GM12864 (cell line): ENCODE results near the gene PDCD6IP.

Experiments
- DNase-seq: peaks from one replicate; pipeline ENCODE4 v3.0.0-alpha.2; 2011; ENCODE audit warnings: low read depth
- H3K4me3 ChIP-seq: 2 replicates; pipeline ENCODE4 v1.5.1; 2011; ENCODE audit warnings: mild to moderate bottlenecking, low read depth, low read length, control low read depth
- TF ChIP-seq, protein P1 (sequence below): IDR thresholded peaks from 2 replicates; pipeline ENCODE4 v1.5.1; 2011; ENCODE audit warnings: low read depth, mild to moderate bottlenecking, moderate library complexity, low read length, control low read depth, inconsistent platforms; ENCODE audit errors: missing control alignments

PDCD6IP gene

DNA sequence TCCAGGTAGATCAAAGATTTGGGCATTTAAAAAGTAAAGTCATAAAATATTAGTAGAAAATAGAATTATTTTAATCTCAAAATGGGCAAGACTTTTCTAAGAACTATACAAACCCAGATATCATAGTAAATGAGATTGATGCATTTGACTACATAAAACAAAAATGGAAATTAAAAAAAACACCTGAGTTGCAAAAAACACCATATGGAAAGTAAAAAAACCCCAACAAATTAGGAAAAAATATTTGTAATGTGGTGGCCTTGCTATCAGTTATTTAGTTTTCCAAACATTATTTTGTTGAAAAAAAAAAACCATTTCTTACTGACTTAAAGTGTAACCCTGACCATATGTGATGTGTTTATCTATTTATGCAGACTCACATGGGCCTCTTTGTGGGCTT lies 97.2 kb downstream of the PDCD6IP start:
- no peak overlapping the region for H3K4me3 ChIP-seq
- no peak for DNase-seq
- TF ChIP-seq, protein P1, sequence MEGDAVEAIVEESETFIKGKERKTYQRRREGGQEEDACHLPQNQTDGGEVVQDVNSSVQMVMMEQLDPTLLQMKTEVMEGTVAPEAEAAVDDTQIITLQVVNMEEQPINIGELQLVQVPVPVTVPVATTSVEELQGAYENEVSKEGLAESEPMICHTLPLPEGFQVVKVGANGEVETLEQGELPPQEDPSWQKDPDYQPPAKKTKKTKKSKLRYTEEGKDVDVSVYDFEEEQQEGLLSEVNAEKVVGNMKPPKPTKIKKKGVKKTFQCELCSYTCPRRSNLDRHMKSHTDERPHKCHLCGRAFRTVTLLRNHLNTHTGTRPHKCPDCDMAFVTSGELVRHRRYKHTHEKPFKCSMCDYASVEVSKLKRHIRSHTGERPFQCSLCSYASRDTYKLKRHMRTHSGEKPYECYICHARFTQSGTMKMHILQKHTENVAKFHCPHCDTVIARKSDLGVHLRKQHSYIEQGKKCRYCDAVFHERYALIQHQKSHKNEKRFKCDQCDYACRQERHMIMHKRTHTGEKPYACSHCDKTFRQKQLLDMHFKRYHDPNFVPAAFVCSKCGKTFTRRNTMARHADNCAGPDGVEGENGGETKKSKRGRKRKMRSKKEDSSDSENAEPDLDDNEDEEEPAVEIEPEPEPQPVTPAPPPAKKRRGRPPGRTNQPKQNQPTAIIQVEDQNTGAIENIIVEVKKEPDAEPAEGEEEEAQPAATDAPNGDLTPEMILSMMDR, result no peak

DNA sequence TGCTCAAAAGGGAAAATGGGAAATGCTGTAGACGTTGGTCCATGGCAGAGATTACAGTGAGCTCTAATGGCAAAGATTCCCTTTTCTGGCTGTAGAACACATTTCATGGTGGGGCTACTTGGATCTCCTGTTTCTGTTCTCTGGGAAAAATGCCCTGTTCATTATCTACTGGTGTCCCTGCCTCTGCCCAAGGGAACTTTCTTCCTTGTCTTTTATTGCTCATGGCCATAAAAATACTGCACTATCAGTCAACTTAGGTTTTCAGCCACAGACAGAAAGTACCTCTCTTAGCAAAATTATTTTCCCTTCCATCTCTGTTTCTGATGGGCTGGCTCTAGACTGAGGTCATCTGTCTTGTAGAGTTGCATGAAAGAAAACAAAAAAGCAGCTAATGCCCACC lies 98.9 kb downstream of the PDCD6IP start:
- TF ChIP-seq, protein P1, result no peak
- H3K4me3 ChIP-seq, result no peak overlapping the region
- DNase-seq, result no peak

DNA sequence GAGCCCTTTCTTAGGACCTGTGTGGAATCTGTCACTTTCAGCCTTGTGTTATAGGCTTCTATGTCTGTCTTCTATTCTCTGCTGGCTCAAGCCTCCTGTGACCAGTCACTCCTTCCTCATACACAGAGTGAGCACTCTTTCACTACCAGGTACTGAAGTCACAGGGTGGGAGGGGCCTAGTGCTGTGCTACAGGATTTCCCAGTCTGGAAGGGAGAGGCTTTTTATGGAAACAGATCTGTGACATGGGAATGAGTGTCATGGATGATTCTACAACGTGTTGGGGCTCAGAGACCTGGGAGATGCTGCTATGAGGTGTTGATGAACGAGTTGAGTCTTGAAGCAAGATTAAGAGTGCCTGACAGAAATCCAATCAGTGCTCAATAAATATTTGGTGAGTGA lies 100.5 kb downstream of the PDCD6IP start:
- TF ChIP-seq, protein P1, result no peak

DNA sequence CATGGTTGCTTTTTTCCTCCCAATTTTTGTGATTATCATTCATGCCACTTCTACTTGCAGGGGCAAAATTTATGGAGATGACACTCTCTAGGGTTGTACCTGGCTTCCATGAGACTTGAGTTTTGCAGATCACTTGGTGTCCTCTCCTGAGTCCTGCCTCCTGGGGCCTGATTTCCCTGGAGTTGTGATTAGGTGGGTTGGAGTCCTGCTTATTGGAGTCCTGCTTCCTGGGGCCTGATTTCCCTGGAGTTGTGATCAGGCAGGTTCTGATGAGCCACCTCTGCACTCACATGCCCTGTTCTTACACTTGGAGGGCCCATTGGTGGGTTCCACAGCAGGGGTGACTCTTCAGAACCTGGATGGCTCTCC lies 102.0 kb downstream of the PDCD6IP start:
- no peak for DNase-seq
- no peak overlapping the region for H3K4me3 ChIP-seq
- TF ChIP-seq, protein P1, result no peak

More for the DNA sequence above, 100.5 kb downstream of the PDCD6IP start:
- no peak for DNase-seq
- H3K4me3 ChIP-seq, result no peak overlapping the region

DNA sequence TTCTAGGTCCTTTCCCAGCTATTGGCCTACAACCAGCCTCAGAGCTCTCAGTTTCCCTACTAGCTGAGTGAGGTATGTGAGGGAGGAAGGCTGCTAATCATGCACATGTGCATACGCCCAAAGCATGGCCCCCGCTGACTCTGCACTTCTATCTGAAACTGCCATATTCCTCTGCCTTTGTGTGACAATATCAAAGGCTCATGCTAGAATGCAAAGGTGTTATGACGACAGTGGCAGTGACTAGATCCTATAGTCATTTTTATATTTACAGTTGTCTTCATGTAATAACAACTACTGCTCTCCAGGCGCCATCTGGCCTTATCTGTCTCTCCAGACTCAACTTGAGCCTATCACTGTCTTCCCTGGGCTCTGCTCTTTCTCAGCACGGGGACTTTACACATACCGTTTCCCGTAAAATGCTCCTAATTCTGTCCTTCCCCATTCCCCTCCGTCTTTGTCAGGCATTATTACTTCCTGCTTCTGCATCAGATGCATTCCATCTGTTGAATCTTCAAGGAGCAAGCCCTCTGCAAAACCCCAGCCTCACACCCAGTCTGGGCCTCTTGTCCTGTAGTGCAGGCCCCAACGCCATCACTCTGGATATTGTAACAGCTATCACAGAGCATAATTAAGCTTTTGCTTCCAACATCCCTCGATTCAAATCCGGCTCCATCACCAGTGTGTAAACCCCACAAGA lies 102.5 kb downstream of the PDCD6IP start:
- DNase-seq, result no peak
- H3K4me3 ChIP-seq, result no peak overlapping the region
- TF ChIP-seq, protein P1, result no peak

DNA sequence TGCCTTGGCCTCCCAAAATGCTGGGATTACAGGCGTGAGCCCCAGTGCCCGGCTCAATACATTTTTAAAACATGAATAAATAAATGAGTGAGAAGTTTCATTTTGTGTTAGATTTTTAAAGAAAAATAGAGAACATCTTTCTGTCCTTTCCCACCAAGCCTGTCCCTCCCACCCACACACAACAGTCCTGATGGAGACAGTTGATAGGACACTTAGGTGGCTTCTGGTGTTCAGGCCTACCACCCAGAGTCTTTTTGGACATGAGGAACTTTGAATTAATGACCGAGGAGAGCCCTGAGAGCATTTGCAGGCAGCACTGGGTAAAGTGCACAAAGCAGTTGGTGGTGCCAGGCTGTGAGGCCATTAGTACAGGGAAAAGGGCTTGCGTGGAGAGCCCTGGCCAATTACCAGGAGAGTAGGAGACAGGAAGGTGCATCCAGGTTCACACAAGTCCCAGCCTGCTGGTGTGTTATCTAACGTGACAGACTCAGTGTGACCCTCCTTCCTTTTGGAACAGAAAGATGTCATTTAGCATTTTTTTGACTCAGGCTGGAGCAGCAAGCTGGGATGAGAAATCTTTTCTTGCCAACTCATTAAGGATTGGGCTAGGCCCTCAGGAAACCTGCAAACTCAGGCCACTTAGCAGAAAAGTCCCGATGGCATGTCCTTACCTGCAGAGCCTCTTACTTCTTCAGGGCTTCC lies 103.6 kb downstream of the PDCD6IP start:
- DNase-seq, result no peak
- no peak overlapping the region for H3K4me3 ChIP-seq
- TF ChIP-seq, protein P1, result no peak
